MM.1S (cell line): ENCODE data around the gene FAM3D.

ENCODE experiments used
- DNase-seq: peaks from one replicate; pipeline ENCODE4 v3.0.0-alpha.2; 2015
- H2AFZ ChIP-seq: fragments of 300-600 bp; sonication (generic); 2 replicates; pipeline ENCODE4 v1.6.0; 2016; ENCODE audit warnings: antibody characterized with exemption, low read length
- H3F3A ChIP-seq: fragments of 300-600 bp; sonication (generic); 2 replicates; pipeline ENCODE4 v1.6.1; 2016; ENCODE audit warnings: mild to moderate bottlenecking, antibody characterized with exemption, low read length, moderate library complexity, mixed read lengths; ENCODE audit not compliant: insufficient read depth
- H3K27ac ChIP-seq: fragments of 300-600 bp; sonication (generic); 2 replicates; pipeline ENCODE4 v1.5.1; 2016; ENCODE audit warnings: mild to moderate bottlenecking, low read length
- H3K27me3 ChIP-seq: fragments of 300-600 bp; sonication (generic); replicated peaks from 2 replicates; pipeline ENCODE4 v1.6.0; 2016; ENCODE audit warnings: low read length; ENCODE audit not compliant: insufficient read depth
- H3K36me3 ChIP-seq: fragments of 300-600 bp; sonication (generic); replicated peaks from 2 replicates; pipeline ENCODE4 v1.6.1; 2016; ENCODE audit warnings: mild to moderate bottlenecking, low read length, mixed read lengths; ENCODE audit not compliant: insufficient read depth
- H3K4me1 ChIP-seq: fragments of 300-600 bp; sonication (generic); 2 replicates; pipeline ENCODE4 v1.6.1; 2016; ENCODE audit warnings: low read length, mixed read lengths
- H3K4me2 ChIP-seq: fragments of 300-600 bp; sonication (generic); 2 replicates; pipeline ENCODE4 v1.6.0; 2016; ENCODE audit warnings: low read depth, low read length
- H3K4me3 ChIP-seq: fragments of 300-600 bp; sonication (generic); 2 replicates; pipeline ENCODE4 v1.5.1; 2016; ENCODE audit warnings: low read length, mixed read lengths
- H3K79me2 ChIP-seq: fragments of 300-600 bp; sonication (generic); 2 replicates; pipeline ENCODE4 v1.6.1; 2016; ENCODE audit warnings: mixed run types, low read length, mixed read lengths
- H3K9ac ChIP-seq: fragments of 300-600 bp; sonication (generic); 2 replicates; pipeline ENCODE4 v1.6.1; 2016; ENCODE audit warnings: low read length, mixed read lengths
- H3K9me2 ChIP-seq: fragments of 300-600 bp; sonication (generic); replicated peaks from 2 replicates; pipeline ENCODE4 v1.6.1; 2016; ENCODE audit warnings: mild to moderate bottlenecking, low read length, mixed read lengths; ENCODE audit not compliant: insufficient read depth
- H3K9me3 ChIP-seq: fragments of 300-600 bp; sonication (generic); replicated peaks from 2 replicates; pipeline ENCODE4 v1.6.1; 2016; ENCODE audit warnings: mild to moderate bottlenecking, low read length, mixed read lengths; ENCODE audit not compliant: insufficient read depth
- H4K20me1 ChIP-seq: fragments of 300-600 bp; sonication (generic); 2 replicates; pipeline ENCODE4 v1.6.1; 2016; ENCODE audit warnings: mild to moderate bottlenecking, low read length, moderate library complexity, mixed read lengths; ENCODE audit not compliant: insufficient read depth
- EZH2 ChIP-seq: fragments of 300-600 bp; sonication (generic); optimal IDR thresholded peaks from 2 replicates; pipeline ENCODE3; 2017; ENCODE audit warnings: low read depth, mild to moderate bottlenecking, antibody characterized with exemption, low read length, mixed read lengths
- EZH2phosphoT487 ChIP-seq: fragments of 300-600 bp; sonication (generic); IDR thresholded peaks from 2 replicates; pipeline ENCODE4 v1.6.1; 2018; ENCODE audit warnings: antibody characterized with exemption, low read length
- TF ChIP-seq, protein P1 (sequence below): fragments of 300-600 bp; sonication (generic); IDR thresholded peaks from 2 replicates; pipeline ENCODE4 v1.5.1; 2016; ENCODE audit warnings: antibody characterized with exemption, low read length, mixed read lengths

The FAM3D gene

DNA sequence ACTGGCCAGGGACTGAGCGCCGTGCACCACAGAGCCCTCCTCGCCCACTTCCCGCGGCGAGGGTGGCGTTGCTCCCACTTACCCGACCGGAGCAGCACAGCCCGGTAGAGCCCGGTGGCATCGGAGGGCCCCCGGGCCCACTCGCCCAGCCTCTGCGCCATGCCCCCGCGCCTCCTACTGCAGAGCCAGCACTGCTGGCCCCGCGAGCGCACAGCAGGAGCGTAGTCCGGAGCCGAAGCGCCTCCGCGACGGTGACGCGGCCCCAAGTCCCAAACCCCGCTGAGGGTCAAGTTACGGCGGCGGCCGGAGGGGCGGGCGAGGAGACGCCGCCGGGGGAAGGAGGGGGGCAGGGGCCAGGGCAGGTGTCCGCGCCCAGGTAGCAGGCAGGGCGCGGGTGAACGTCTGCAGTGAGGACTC, 79.8 kb downstream of the FAM3D start:
- Histone ChIP-seq H3K79me2 (no peaks in the 10 kb centered on the region), H4K20me1 (no peaks in the 10 kb centered on the region), H3K36me3 (no peaks in the 10 kb centered on the region), H3K27ac (no peak overlapping the region), H3K9ac (no peak overlapping the region), H3K9me3 (no peaks in the 10 kb centered on the region), H3K27me3 (no peaks in the 10 kb centered on the region), H3K9me2 (no peaks in the 10 kb centered on the region), H3K4me3 (no peak overlapping the region), H3F3A (no peaks in the 10 kb centered on the region), H3K4me2 (no peak overlapping the region), H3K4me1 (0 out of 2 replicates have a peak, but pooled peaks cover 3% of the 10 kb centered on the region), H2AFZ (no peak overlapping the region)
- TF ChIP-seq EZH2phosphoT487 (no peak), EZH2 (no peak)
- TF ChIP-seq, protein P1, sequence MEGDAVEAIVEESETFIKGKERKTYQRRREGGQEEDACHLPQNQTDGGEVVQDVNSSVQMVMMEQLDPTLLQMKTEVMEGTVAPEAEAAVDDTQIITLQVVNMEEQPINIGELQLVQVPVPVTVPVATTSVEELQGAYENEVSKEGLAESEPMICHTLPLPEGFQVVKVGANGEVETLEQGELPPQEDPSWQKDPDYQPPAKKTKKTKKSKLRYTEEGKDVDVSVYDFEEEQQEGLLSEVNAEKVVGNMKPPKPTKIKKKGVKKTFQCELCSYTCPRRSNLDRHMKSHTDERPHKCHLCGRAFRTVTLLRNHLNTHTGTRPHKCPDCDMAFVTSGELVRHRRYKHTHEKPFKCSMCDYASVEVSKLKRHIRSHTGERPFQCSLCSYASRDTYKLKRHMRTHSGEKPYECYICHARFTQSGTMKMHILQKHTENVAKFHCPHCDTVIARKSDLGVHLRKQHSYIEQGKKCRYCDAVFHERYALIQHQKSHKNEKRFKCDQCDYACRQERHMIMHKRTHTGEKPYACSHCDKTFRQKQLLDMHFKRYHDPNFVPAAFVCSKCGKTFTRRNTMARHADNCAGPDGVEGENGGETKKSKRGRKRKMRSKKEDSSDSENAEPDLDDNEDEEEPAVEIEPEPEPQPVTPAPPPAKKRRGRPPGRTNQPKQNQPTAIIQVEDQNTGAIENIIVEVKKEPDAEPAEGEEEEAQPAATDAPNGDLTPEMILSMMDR: no peak
- no peak for DNase-seq

DNA sequence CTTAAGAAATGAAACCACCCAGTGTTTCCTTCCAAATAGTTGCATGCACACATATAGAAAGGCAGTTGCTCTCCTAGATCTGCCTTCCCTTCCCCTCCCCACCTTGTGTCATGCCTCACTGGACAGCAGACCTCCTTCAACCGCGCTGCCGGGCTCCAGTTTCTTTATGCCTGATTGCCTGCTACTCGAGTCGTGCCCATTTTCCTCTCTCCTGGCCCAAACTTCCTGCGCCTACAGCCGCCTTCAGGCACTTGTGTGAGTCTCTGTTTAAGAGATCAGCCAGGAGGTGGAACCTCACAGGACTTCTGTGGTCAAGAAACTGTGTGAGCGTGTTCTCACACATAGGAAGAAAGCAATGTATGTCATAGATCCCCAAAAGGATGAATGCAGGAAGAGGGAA, 80.6 kb downstream of the FAM3D start:
- H3K36me3 ChIP-seq: no peaks in the 10 kb centered on the region
- no peaks in the 10 kb centered on the region for H3K79me2 ChIP-seq
- H3K9me3 ChIP-seq: no peaks in the 10 kb centered on the region
- H4K20me1 ChIP-seq: no peaks in the 10 kb centered on the region
- peak overlapping the region; percentile 68 for H2AFZ ChIP-seq
- DNase-seq: no peak
- no peak overlapping the region; the same call in 1 of the 2 replicates for H3K9ac ChIP-seq
- H3K4me1 ChIP-seq: 0 out of 2 replicates have a peak, but pooled peaks cover 3% of the 10 kb centered on the region
- H3K4me3 ChIP-seq: peak overlapping the region; percentile 88
- no peaks in the 10 kb centered on the region for H3K9me2 ChIP-seq
- H3K4me2 ChIP-seq: peak overlapping the region; percentile 78
- no peaks in the 10 kb centered on the region for H3K27me3 ChIP-seq
- H3F3A ChIP-seq: no peaks in the 10 kb centered on the region
- no peak overlapping the region for H3K27ac ChIP-seq
- TF ChIP-seq EZH2phosphoT487: no peak
- no peak for TF ChIP-seq EZH2
- TF ChIP-seq, protein P1: no peak

DNA sequence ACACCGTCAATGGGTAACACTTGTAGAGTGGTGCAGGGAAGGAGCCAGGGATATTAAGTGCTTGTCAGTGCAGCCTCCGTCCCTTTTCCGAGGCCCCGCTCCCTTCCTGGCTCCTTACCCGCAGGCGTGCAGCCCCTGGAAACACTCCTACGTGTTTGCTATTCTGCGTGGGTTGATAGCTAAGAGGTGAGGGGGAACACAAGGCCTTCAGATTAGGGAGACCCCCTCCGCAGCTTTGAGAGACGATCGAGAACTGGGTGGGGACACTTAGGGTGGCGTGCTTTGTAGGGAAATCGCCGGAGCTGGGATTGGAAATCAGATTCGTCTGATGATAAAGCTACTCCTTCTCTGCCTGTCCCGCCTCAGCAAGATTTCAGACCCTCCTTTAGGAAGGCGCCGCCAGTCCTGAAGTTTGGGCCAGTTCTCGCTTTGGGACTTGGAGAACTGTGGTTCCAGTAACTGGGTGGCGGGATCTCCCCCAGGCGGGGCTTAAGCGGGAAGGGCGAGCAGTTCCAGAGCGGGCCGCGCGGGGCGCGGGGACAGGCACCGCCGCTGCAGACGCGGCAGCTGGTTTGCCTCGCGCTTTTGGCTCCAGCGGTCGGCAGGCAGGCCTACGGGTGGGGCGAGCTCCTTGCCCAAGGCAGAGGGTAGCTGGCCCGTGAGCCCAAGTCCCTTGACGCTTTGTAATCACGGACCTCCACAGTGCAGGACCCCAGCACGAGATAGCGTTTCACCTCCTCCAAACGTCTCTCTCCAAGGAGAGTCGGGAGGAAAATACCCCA, 81.4 kb downstream of the FAM3D start:
- Histone ChIP-seq H3K4me2 (peak overlapping the region; percentile 78), H3F3A (no peaks in the 10 kb centered on the region), H2AFZ (peak overlapping the region; percentile 96), H3K4me1 (0 out of 2 replicates have a peak, but pooled peaks cover 3% of the 10 kb centered on the region), H3K79me2 (no peaks in the 10 kb centered on the region), H3K9ac (peak overlapping the region; percentile 44; the same call in 1 of the 2 replicates), H3K9me3 (no peaks in the 10 kb centered on the region), H3K36me3 (no peaks in the 10 kb centered on the region), H3K27ac (no peak overlapping the region), H3K9me2 (no peaks in the 10 kb centered on the region), H4K20me1 (no peaks in the 10 kb centered on the region), H3K27me3 (no peaks in the 10 kb centered on the region), H3K4me3 (peak overlapping the region; percentile 88)
- TF ChIP-seq, protein P1: peak; percentile 82
- no peak for TF ChIP-seq EZH2phosphoT487
- DNase-seq: peak; percentile 84
